ENCODE results near the gene ESRRG. TPM values are rescaled to one million over a fixed set of nuclear protein-coding genes. Genes with fewer than 3 reads are reported as not detected.

The ESRRG gene
- total RNA-seq, 1 donor from 2014 or later: not detected

GRCh38 chr1:216566641-216567205, 156.5 kb downstream of the ESRRG start:
- intact Hi-C loops (cut with micrococcal nuclease): no loop called here

DNA sequence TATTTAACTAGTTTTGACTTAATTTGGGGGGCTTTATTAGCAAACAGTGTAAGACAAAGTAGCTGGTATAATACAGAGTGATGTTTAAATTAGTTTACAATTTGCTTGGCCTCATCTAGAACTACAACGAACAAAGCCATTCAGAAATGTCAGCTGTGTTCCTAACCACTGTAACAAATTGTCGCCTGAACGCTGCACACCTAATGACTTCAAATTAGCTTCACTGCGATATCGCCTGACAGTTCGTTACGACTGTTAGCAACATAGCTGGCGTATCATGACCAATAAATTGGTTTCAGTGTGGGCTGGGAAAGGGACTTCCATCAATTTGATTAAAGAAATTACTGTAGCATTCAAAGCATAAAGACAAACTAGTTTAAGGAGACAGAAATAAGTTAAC, 160.1 kb downstream of the ESRRG start:
- DNase-seq (ENCODE audit: low spot score): no peak
- Mint-ChIP-seq H3K4me3 (ENCODE audit: low read depth) (no peak overlapping the region), H3K4me1 (ENCODE audit: low read depth) (no peaks in the 10 kb centered on the region), H3K27ac (no peak overlapping the region), H3K27me3 (ENCODE audit: low read depth) (no peaks in the 10 kb centered on the region), H3K36me3 (ENCODE audit: low read depth) (no peaks in the 10 kb centered on the region), H3K9me3 (no peaks in the 10 kb centered on the region)
- intact Hi-C loops (cut with micrococcal nuclease): no loop called here

More at GRCh38 chr1:216566641-216567205, 156.5 kb downstream of the ESRRG start:
- DNase-seq (ENCODE audit: low spot score): no peak
- Mint-ChIP-seq H3K4me1 (ENCODE audit: low read depth) (no peaks in the 10 kb centered on the region), H3K36me3 (ENCODE audit: low read depth) (no peaks in the 10 kb centered on the region), H3K27me3 (ENCODE audit: low read depth) (no peaks in the 10 kb centered on the region), H3K9me3 (no peaks in the 10 kb centered on the region), H3K27ac (no peak overlapping the region), H3K4me3 (ENCODE audit: low read depth) (no peak overlapping the region)

- no peaks in the 10 kb centered on the region for H3K4me1 Mint-ChIP-seq (ENCODE audit: low read depth)
- no peak overlapping the region for H3K27ac Mint-ChIP-seq
- no peak overlapping the region for H3K4me3 Mint-ChIP-seq (ENCODE audit: low read depth)
- no peaks in the 10 kb centered on the region for H3K9me3 Mint-ChIP-seq
- H3K27me3 Mint-ChIP-seq (ENCODE audit: low read depth): no peaks in the 10 kb centered on the region
- intact Hi-C loops (cut with micrococcal nuclease): no loop called here
- DNase-seq (ENCODE audit: low spot score): no peak
- H3K36me3 Mint-ChIP-seq (ENCODE audit: low read depth): no peaks in the 10 kb centered on the region
Measured at GRCh38 chr1:216562383-216562782, 160.8 kb downstream of the ESRRG start.

- no peak overlapping the region for H3K27ac Mint-ChIP-seq
- H3K27me3 Mint-ChIP-seq (ENCODE audit: low read depth): no peaks in the 10 kb centered on the region
- intact Hi-C loops (cut with micrococcal nuclease): no loop called here
- H3K9me3 Mint-ChIP-seq: no peaks in the 10 kb centered on the region
- no peak overlapping the region for H3K4me3 Mint-ChIP-seq (ENCODE audit: low read depth)
- no peaks in the 10 kb centered on the region for H3K4me1 Mint-ChIP-seq (ENCODE audit: low read depth)
- no peak for DNase-seq (ENCODE audit: low spot score)
- H3K36me3 Mint-ChIP-seq (ENCODE audit: low read depth): no peaks in the 10 kb centered on the region
Measured at GRCh38 chr1:216560527-216560926, 162.7 kb downstream of the ESRRG start.

- Mint-ChIP-seq H3K27ac (no peak overlapping the region), H3K36me3 (ENCODE audit: low read depth) (no peaks in the 10 kb centered on the region), H3K4me1 (ENCODE audit: low read depth) (no peaks in the 10 kb centered on the region), H3K4me3 (ENCODE audit: low read depth) (no peak overlapping the region), H3K9me3 (no peaks in the 10 kb centered on the region), H3K27me3 (ENCODE audit: low read depth) (no peaks in the 10 kb centered on the region)
- DNase-seq (ENCODE audit: low spot score): no peak
- intact Hi-C loops (cut with micrococcal nuclease): no loop called here
Measured at GRCh38 chr1:216559359-216559758, 163.9 kb downstream of the ESRRG start.

DNA sequence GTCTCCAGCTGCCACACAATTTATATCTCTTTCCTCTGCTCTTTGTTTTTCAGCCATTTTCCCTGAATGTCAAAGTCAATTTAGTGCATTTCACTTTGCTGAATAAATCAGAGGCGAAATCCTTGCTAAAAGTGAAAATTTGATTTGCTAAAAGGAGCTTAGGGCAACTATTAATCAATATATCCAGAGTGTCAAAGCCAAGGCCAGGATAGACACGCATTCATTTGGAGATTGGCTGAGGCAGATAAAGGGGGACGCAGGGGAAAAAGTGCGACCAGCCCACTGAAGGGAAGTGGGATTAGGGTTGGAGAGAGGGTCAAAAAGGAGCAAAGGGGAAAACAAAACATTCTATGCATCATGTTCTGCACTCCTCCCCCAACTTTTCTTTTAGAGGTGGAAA, 167.6 kb downstream of the ESRRG start:
- intact Hi-C loops (cut with micrococcal nuclease): no loop called here
- H3K36me3 Mint-ChIP-seq (ENCODE audit: low read depth): no peaks in the 10 kb centered on the region
- no peaks in the 10 kb centered on the region for H3K9me3 Mint-ChIP-seq
- no peaks in the 10 kb centered on the region for H3K4me1 Mint-ChIP-seq (ENCODE audit: low read depth)
- H3K27me3 Mint-ChIP-seq (ENCODE audit: low read depth): no peaks in the 10 kb centered on the region
- DNase-seq (ENCODE audit: low spot score): no peak
- H3K27ac Mint-ChIP-seq: no peak overlapping the region
- H3K4me3 Mint-ChIP-seq (ENCODE audit: low read depth): no peak overlapping the region

GRCh38 chr1:216554934-216555333, 168.3 kb downstream of the ESRRG start:
- DNase-seq (ENCODE audit: low spot score): no peak
- Mint-ChIP-seq H3K27me3 (ENCODE audit: low read depth) (no peaks in the 10 kb centered on the region), H3K9me3 (no peaks in the 10 kb centered on the region), H3K4me1 (ENCODE audit: low read depth) (no peaks in the 10 kb centered on the region), H3K36me3 (ENCODE audit: low read depth) (no peaks in the 10 kb centered on the region), H3K27ac (no peak overlapping the region), H3K4me3 (ENCODE audit: low read depth) (no peak overlapping the region)
- intact Hi-C loops (cut with micrococcal nuclease): no loop called here

- no peak for DNase-seq (ENCODE audit: low spot score)
- intact Hi-C loops (cut with micrococcal nuclease): no loop called here
- no peaks in the 10 kb centered on the region for H3K9me3 Mint-ChIP-seq
- H3K27me3 Mint-ChIP-seq (ENCODE audit: low read depth): no peaks in the 10 kb centered on the region
- H3K27ac Mint-ChIP-seq: no peak overlapping the region
- H3K4me1 Mint-ChIP-seq (ENCODE audit: low read depth): no peaks in the 10 kb centered on the region
- no peaks in the 10 kb centered on the region for H3K36me3 Mint-ChIP-seq (ENCODE audit: low read depth)
- no peak overlapping the region for H3K4me3 Mint-ChIP-seq (ENCODE audit: low read depth)
Measured at GRCh38 chr1:216553766-216554165, 169.5 kb downstream of the ESRRG start.

DNA sequence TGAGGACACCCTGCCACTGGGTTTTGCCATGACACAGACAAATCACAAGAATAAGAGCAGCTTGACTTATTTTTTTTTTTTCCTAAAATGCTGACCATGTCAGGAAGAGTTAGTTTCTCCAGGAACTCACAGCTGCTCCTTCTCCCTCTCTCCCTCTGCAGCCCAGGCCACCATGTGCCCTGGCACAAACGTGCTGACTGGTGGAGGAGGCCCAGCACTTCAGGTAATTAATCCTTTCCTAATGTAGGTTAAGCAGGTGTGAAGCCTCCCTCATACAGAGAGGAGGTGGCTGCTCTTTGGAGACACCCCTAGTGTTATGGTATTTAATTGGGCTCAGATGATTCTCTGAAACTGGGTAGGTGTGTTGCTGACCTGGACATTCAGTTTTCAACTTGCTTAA, 170.2 kb downstream of the ESRRG start:
- Mint-ChIP-seq H3K27me3 (ENCODE audit: low read depth) (no peaks in the 10 kb centered on the region), H3K4me3 (ENCODE audit: low read depth) (no peak overlapping the region), H3K36me3 (ENCODE audit: low read depth) (no peaks in the 10 kb centered on the region), H3K9me3 (no peaks in the 10 kb centered on the region), H3K27ac (no peak overlapping the region), H3K4me1 (ENCODE audit: low read depth) (no peaks in the 10 kb centered on the region)
- no peak for DNase-seq (ENCODE audit: low spot score)
- intact Hi-C loops (cut with micrococcal nuclease): no loop called here

DNA sequence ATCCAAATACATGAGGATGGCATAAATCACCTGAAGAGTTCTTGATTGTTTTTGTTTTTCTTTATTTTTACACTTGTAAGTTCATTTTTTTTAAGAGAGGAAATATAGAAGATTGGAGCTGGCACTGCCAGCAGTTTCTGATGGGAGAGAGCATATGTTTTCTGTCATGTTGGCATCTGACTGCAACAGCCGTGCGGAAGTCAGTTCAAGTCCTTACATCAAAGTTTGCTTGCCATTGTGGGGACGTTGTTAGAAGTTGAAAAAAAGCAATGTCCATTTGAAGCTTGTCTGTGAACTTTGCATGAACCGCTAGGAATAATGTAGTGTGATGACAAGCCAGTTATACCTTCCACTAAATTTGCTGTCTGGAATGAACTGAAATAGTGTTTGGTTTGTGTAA, 173.4 kb downstream of the ESRRG start:
- H3K9me3 Mint-ChIP-seq: no peaks in the 10 kb centered on the region
- no peak overlapping the region for H3K27ac Mint-ChIP-seq
- no peaks in the 10 kb centered on the region for H3K4me1 Mint-ChIP-seq (ENCODE audit: low read depth)
- intact Hi-C loops (cut with micrococcal nuclease): no loop called here
- H3K36me3 Mint-ChIP-seq (ENCODE audit: low read depth): no peaks in the 10 kb centered on the region
- no peaks in the 10 kb centered on the region for H3K27me3 Mint-ChIP-seq (ENCODE audit: low read depth)
- no peak overlapping the region for H3K4me3 Mint-ChIP-seq (ENCODE audit: low read depth)
- no peak for DNase-seq (ENCODE audit: low spot score)

DNA sequence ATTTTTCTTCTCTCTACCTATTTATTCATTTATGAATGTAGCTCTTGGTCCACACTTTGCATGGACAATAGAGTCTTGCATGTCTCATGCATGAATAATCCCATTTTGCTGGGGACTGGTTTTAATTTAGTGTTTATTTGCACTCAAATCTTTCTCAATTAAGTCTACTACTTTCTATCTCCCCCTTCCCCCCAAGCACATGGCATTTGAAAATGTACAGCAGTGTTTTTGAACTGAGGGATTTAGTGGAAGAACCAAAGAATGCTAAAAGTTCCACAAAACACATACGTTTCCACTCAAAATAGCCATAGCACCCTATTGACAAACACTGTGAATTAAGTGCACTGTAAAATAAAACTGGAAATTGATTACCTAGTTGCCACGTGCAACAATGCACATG, 180.5 kb downstream of the ESRRG start:
- no peak for DNase-seq (ENCODE audit: low spot score)
- H3K36me3 Mint-ChIP-seq (ENCODE audit: low read depth): no peaks in the 10 kb centered on the region
- no peaks in the 10 kb centered on the region for H3K9me3 Mint-ChIP-seq
- no peaks in the 10 kb centered on the region for H3K27me3 Mint-ChIP-seq (ENCODE audit: low read depth)
- intact Hi-C loops (cut with micrococcal nuclease): no loop called here
- H3K4me1 Mint-ChIP-seq (ENCODE audit: low read depth): no peaks in the 10 kb centered on the region
- no peak overlapping the region for H3K4me3 Mint-ChIP-seq (ENCODE audit: low read depth)
- H3K27ac Mint-ChIP-seq: no peak overlapping the region

- Mint-ChIP-seq H3K9me3 (no peaks in the 10 kb centered on the region), H3K27ac (no peak overlapping the region), H3K4me1 (ENCODE audit: low read depth) (no peaks in the 10 kb centered on the region), H3K4me3 (ENCODE audit: low read depth) (no peak overlapping the region), H3K36me3 (ENCODE audit: low read depth) (no peaks in the 10 kb centered on the region), H3K27me3 (ENCODE audit: low read depth) (no peaks in the 10 kb centered on the region)
- intact Hi-C loops (cut with micrococcal nuclease): no loop called here
- DNase-seq (ENCODE audit: low spot score): no peak
Measured at GRCh38 chr1:216542263-216542662, 181.0 kb downstream of the ESRRG start.

DNA sequence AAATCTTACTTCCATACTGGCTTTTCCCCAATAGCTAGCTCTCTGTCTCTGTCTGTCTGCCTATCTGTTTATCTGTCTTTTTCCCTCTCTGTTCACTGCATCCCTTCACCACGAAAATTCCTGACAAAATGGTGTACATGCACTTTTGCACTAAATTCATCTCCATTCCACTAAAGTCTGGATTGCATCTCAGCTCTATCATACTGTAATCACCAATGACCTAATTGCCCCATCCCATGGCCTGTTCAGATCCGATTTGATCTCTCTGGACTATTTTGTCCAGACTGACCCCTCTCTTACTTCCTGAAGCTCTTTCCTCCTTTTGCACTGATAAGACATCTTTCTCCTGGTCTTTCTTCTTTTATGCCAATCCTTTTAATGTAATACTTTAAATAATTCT, 187.5 kb downstream of the ESRRG start:
- DNase-seq (ENCODE audit: low spot score): no peak

DNA sequence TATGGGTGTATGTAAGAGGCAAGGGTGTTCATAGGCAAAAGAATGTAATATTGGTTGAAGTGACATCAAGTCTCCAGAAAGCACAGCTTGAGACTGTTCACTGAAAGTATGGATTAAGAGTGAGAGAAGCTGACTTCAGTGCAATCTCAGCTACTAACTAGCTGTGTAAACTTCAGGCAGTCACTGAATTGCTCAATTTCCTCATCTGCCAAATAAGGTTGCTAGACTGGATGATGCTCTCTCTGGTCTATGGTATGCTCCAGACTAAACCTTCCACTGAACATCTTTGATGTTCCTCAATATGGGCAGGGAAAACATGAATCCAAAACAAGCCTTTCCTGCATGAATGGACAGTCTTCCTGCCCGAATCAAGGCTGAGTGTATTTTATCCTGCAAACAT, 188.2 kb downstream of the ESRRG start:
- H3K27ac Mint-ChIP-seq: no peak overlapping the region
- DNase-seq (ENCODE audit: low spot score): no peak
- H3K4me1 Mint-ChIP-seq (ENCODE audit: low read depth): no peaks in the 10 kb centered on the region
- H3K36me3 Mint-ChIP-seq (ENCODE audit: low read depth): no peaks in the 10 kb centered on the region
- H3K27me3 Mint-ChIP-seq (ENCODE audit: low read depth): no peaks in the 10 kb centered on the region
- intact Hi-C loops (cut with micrococcal nuclease): no loop called here
- H3K9me3 Mint-ChIP-seq: no peaks in the 10 kb centered on the region
- no peak overlapping the region for H3K4me3 Mint-ChIP-seq (ENCODE audit: low read depth)

More for the DNA sequence above, 187.5 kb downstream of the ESRRG start:
- intact Hi-C loops (cut with micrococcal nuclease): no loop called here
- no peaks in the 10 kb centered on the region for H3K36me3 Mint-ChIP-seq (ENCODE audit: low read depth)
- H3K27ac Mint-ChIP-seq: no peak overlapping the region
- H3K9me3 Mint-ChIP-seq: no peaks in the 10 kb centered on the region
- no peaks in the 10 kb centered on the region for H3K27me3 Mint-ChIP-seq (ENCODE audit: low read depth)
- H3K4me3 Mint-ChIP-seq (ENCODE audit: low read depth): no peak overlapping the region
- H3K4me1 Mint-ChIP-seq (ENCODE audit: low read depth): no peaks in the 10 kb centered on the region
